Fibroblast of mammary gland (primary cell): ENCODE data around the gene C3orf49.

Source experiments
- DNase-seq: peaks from one replicate; pipeline ENCODE4 v3.0.0-alpha.2; 2010; ENCODE audit warnings: low read depth
- H3K4me3 ChIP-seq: 2 replicates; pipeline ENCODE4 v1.5.1; 2011; ENCODE audit warnings: low read depth, mild to moderate bottlenecking, low read length, moderate library complexity; ENCODE audit not compliant: control insufficient read depth
- CTCF ChIP-seq: conservative IDR thresholded peaks from 2 replicates; pipeline ENCODE4 v1.5.1; 2011; ENCODE audit warnings: low read depth, low read length, inconsistent platforms; ENCODE audit not compliant: control insufficient read depth, insufficient read depth

The C3orf49 gene

GRCh38 chr3:63892773-63893352 lies 73.8 kb downstream of the C3orf49 start:
- DNase-seq, result no peak
- TF ChIP-seq CTCF, result no peak
- H3K4me3 ChIP-seq, result no peak overlapping the region

GRCh38 chr3:63895422-63896189 lies 76.5 kb downstream of the C3orf49 start:
- no peak for DNase-seq
- no peak overlapping the region for H3K4me3 ChIP-seq
- no peak for TF ChIP-seq CTCF

GRCh38 chr3:63896332-63897030 lies 77.4 kb downstream of the C3orf49 start:
- H3K4me3 ChIP-seq, result no peak overlapping the region
- DNase-seq, result no peak
- TF ChIP-seq CTCF, result no peak
